HepG2 (cell line): ENCODE results near the gene SEPHS2. TPM values are rescaled to one million over a fixed set of nuclear protein-coding genes. Genes with fewer than 3 reads are reported as not detected.
A peak's percentile ranks its signal among the peaks of the same experiment; 100 is the strongest.

Experiments used
- CBX1 ChIP-seq: IDR thresholded peaks from one replicate; pipeline ENCODE4 v1.6.1; 2016; ENCODE audit warnings: antibody characterized with exemption, low read depth
- EEA1 ChIP-seq: sonication (generic); formaldehyde crosslinking; IDR thresholded peaks from 2 replicates; pipeline ENCODE4 v1.5.1; 2020; ENCODE audit warnings: mild to moderate bottlenecking, missing genetic modification reagents, borderline replicate concordance
- JUND ChIP-seq: sonication (generic); formaldehyde crosslinking; IDR thresholded peaks from 2 replicates; pipeline ENCODE4 v1.8.0; 2022; ENCODE audit warnings: mild to moderate bottlenecking, missing genetic modification reagents
- MIER3 ChIP-seq: IDR thresholded peaks from 2 replicates; pipeline ENCODE4 v1.6.1; 2016; ENCODE audit warnings: missing compliant biosample characterization, borderline replicate concordance
- MIXL1 ChIP-seq: IDR thresholded peaks from 2 replicates; pipeline ENCODE4 v1.6.1; 2016
- SALL2 ChIP-seq: sonication (generic); formaldehyde crosslinking; IDR thresholded peaks from 2 replicates; pipeline ENCODE4 v1.8.1; 2023; ENCODE audit warnings: mild to moderate bottlenecking, missing genetic modification reagents, inconsistent platforms
- SAP130 ChIP-seq: IDR thresholded peaks from 2 replicates; pipeline ENCODE4 v1.6.1; 2016; ENCODE audit warnings: low read depth
- SMARCE1 ChIP-seq: fragments of 450-650 bp; IDR thresholded peaks from 2 replicates; pipeline ENCODE4 v1.6.1; 2017; ENCODE audit warnings: borderline replicate concordance
- SNRNP70 ChIP-seq: fragments of 200-400 bp; formaldehyde crosslinking; IDR thresholded peaks from 2 replicates; pipeline ENCODE4 v1.6.1; 2017; ENCODE audit warnings: mild to moderate bottlenecking, low read depth, low read length, moderate library complexity
- TEAD2 ChIP-seq: sonication (generic); formaldehyde crosslinking; IDR thresholded peaks from 2 replicates; pipeline ENCODE4 v1.9.0; 2021; ENCODE audit warnings: missing genetic modification reagents
- ZBTB40 ChIP-seq, 2 experiments: fragments of 450-650 bp in 1 of 2; sonication (generic) in 1 of 2; formaldehyde crosslinking in 1 of 2; IDR thresholded peaks; 2 replicates each; pipeline versions ENCODE4 v1.6.1 to v1.8.0; 2016 to 2022; ENCODE audit warnings: antibody characterized with exemption in 1 of 2, mild to moderate bottlenecking in 1 of 2, missing genetic modification reagents in 1 of 2
- ZFP62 ChIP-seq: sonication (generic); formaldehyde crosslinking; IDR thresholded peaks from 2 replicates; pipeline ENCODE4 v1.4.0; 2020; ENCODE audit warnings: missing genetic modification reagents
- ZNF121 ChIP-seq: sonication (generic); formaldehyde crosslinking; IDR thresholded peaks from 2 replicates; pipeline ENCODE4 v1.5.0; 2020; ENCODE audit warnings: mild to moderate bottlenecking, missing genetic modification reagents
- ZNF329 ChIP-seq: sonication (generic); formaldehyde crosslinking; IDR thresholded peaks from 2 replicates; pipeline ENCODE4 v1.9.0; 2021; ENCODE audit warnings: low read depth, mild to moderate bottlenecking, missing genetic modification reagents
- ZNF550 ChIP-seq: sonication (generic); formaldehyde crosslinking; IDR thresholded peaks from 2 replicates; pipeline ENCODE4 v1.4.0; 2020; ENCODE audit warnings: mild to moderate bottlenecking, missing genetic modification reagents, borderline replicate concordance
- ZNF644 ChIP-seq: IDR thresholded peaks from 2 replicates; pipeline ENCODE4 v1.6.1; 2016; ENCODE audit warnings: low read depth
- polyA plus RNA-seq, 8 experiments: library from polyadenylated mRNA; depleted of rRNA in 3 of 8; stranded (reverse) in 7 of 8; unstranded in 1 of 8; fragments of >200 nt; fragmentation: Illumina TruSeq in 4 of 8; extraction: Trizol in 4 of 8; gene quantifications; 2 replicates each; pipeline versions ENCODE4 v1.2.1 to v1.2.3, GENCODE V29; 2011 to 2016; ENCODE audit warnings: low read depth in 4 of 8, missing spikeins in 1 of 8, mixed read lengths in 1 of 8; ENCODE audit not compliant: insufficient read depth in 1 of 8
- total RNA-seq, 5 experiments: library from RNA; depleted of rRNA; stranded (reverse); fragments of >200 nt; fragmentation: Illumina TruSeq; extraction: Trizol; gene quantifications; 2 replicates each; pipeline ENCODE4 v1.2.3, GENCODE V29; 2016; ENCODE audit warnings: low read depth in 1 of 5
- TF ChIP-seq, protein P1 (sequence below): sonication (generic); formaldehyde crosslinking; IDR thresholded peaks from 2 replicates; pipeline ENCODE4 v1.4.0; 2020; ENCODE audit warnings: missing genetic modification reagents
- TF ChIP-seq, protein P2 (sequence below): sonication (generic); formaldehyde crosslinking; IDR thresholded peaks from 2 replicates; pipeline ENCODE4 v1.4.0; 2020; ENCODE audit warnings: missing genetic modification reagents, mild to moderate bottlenecking, borderline replicate concordance

SEPHS2 gene
- total and polyA plus RNA-seq, 2 of the 13 experiments (the other 11 are each of a cell fraction or from before 2014, with no cell fraction given): 20.7 to 127 TPM

DNA sequence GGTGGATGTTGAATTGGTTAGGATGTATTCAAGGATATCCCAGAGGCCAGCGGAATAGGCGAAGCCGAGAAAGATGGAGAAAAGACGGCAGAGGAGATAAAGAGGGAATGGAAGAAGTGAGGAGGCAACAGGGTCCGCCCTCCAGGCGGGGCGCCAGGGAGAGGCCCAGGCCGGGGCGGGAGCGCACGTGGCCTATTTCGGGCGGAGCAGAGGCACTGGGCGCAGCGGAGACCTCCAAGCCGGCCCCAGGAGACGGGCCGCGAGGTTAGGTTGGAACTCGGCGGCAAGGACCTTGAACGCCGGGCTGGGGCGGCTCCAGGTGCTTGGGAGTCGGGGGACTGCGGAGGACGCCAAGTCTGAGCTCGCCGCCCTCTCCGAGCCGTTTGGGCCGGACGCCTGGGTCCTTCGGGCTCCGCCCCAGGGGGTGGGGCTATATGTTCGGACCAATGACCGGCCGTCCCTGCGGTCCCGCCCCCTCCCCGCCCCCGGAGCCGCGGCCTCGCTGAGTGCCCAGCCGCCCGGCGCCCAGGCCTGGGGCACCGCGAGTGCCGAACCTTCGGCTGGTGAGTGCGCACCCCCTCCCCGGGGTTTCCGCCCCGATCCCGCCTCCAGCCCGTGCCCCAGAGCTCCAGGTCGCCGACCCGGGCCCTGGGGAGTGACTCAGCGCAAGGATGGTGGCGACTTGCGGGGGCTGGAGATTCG, 38.4 kb downstream of the SEPHS2 start, which contains the start of gene ZNF771 (continued):
- TF ChIP-seq ZBTB40 (IDR thresholded peaks at IDR 0.05): no peak
- TF ChIP-seq ZBTB40 (CRISPR knock-in tag; IDR thresholded peaks at IDR 0.05): peak; percentile 90
- peak; percentile 79; the same call in 1 of the 2 replicates for TF ChIP-seq ZNF329
- no peak for TF ChIP-seq ZNF550
- TF ChIP-seq, protein P1, sequence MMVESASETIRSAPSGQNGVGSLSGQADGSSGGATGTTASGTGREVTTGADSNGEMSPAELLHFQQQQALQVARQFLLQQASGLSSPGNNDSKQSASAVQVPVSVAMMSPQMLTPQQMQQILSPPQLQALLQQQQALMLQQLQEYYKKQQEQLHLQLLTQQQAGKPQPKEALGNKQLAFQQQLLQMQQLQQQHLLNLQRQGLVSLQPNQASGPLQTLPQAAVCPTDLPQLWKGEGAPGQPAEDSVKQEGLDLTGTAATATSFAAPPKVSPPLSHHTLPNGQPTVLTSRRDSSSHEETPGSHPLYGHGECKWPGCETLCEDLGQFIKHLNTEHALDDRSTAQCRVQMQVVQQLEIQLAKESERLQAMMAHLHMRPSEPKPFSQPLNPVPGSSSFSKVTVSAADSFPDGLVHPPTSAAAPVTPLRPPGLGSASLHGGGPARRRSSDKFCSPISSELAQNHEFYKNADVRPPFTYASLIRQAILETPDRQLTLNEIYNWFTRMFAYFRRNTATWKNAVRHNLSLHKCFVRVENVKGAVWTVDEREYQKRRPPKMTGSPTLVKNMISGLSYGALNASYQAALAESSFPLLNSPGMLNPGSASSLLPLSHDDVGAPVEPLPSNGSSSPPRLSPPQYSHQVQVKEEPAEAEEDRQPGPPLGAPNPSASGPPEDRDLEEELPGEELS: peak; percentile 40; the same call in 1 of the 2 replicates
- no peak for TF ChIP-seq CBX1
- TF ChIP-seq SMARCE1: no peak
- peak; percentile 99 for TF ChIP-seq SAP130 (CRISPR knock-in tag)
- TF ChIP-seq JUND (CRISPR knock-in tag): no peak; the same call in 1 of the 2 replicates
- TF ChIP-seq SNRNP70: no peak
- no peak for TF ChIP-seq MIXL1
- peak; percentile 72; the same call in 1 of the 2 replicates for TF ChIP-seq MIER3 (CRISPR knock-in tag)
- no peak for TF ChIP-seq ZFP62
- TF ChIP-seq, protein P2, sequence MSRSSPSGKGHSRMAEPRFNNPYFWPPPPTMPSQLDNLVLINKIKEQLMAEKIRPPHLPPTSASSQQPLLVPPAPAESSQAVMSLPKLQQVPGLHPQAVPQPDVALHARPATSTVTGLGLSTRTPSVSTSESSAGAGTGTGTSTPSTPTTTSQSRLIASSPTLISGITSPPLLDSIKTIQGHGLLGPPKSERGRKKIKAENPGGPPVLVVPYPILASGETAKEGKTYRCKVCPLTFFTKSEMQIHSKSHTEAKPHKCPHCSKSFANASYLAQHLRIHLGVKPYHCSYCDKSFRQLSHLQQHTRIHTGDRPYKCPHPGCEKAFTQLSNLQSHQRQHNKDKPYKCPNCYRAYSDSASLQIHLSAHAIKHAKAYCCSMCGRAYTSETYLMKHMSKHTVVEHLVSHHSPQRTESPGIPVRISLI (CRISPR knock-in tag): 0 out of 2 replicates have a peak, but pooled peaks have one; percentile 43
- no peak for TF ChIP-seq TEAD2 (CRISPR knock-in tag)
- TF ChIP-seq SALL2 (CRISPR knock-in tag): peak; percentile 22; the same call in 1 of the 2 replicates
- TF ChIP-seq ZNF121 (CRISPR knock-in tag): no peak
- TF ChIP-seq ZNF644 (CRISPR knock-in tag): no peak
- 0 out of 2 replicates have a peak, but pooled peaks have one; percentile 27 for TF ChIP-seq EEA1 (CRISPR knock-in tag)
